ENCODE measurements around the gene SPTA1. TPM values are rescaled to one million over a fixed set of nuclear protein-coding genes. Genes with fewer than 3 reads are reported as not detected.

SPTA1 gene
- total RNA-seq, 1 donor from 2014 or later, result not detected

DNA sequence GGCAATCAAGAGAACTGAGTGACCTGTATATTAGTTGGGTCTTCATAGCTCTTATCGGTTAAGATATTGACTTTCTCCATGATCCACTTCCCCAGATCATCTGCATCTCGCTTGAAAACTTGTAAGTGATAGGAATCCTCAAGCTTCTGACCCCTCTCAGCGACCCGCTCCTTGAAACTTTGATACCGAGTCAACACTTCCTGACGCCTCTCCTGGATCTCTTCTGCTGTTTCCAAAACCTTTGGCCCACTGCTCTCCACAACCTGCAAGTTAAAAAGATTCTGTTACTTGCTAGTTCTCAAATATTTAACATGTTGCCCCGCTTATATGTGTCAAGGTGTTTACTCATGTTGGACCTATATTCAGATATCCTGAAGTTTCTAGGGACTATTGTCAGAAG lies 1.4 kb downstream of the SPTA1 start:
- no peak for DNase-seq (ENCODE audit: low spot score)

DNA sequence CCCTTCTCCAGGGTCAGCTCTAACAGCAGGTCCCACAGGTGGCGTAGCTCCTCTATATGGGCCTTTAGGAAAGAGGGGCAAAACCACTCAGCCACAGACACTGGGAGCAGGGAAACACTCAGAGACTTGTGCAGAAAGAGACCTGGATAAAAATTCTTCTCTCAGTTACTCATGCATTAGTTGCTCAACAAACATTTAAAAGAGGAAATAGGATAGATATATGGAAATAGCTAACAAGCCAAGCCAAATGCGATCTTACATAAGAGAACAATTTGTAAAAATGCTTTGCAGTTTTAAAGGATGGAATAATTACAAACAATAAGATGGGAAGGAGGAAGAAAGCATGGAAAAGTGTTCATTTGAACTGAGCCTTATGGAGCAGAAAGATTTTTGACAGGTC lies 4.9 kb downstream of the SPTA1 start:
- no peak for DNase-seq (ENCODE audit: low spot score)

DNA sequence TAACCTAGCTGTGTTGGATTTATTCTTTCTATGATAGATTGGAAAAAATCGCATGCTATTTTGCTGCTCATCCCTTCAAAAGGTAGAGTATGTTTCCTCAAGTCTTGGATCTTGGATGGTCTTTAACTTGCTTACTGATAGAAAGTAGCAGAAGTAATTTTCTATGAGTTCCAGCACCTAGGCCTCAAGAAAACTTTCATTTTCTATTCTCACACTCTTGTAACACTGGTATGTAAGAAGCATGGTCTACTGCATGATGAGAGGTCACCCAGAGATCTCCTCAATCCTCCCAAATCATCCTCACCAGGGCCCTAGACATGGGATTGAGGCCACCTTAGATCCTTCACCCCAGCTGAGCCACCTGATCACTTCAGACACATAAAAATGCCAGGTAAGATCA lies 7.2 kb downstream of the SPTA1 start:
- no peak for DNase-seq (ENCODE audit: low spot score)

DNA sequence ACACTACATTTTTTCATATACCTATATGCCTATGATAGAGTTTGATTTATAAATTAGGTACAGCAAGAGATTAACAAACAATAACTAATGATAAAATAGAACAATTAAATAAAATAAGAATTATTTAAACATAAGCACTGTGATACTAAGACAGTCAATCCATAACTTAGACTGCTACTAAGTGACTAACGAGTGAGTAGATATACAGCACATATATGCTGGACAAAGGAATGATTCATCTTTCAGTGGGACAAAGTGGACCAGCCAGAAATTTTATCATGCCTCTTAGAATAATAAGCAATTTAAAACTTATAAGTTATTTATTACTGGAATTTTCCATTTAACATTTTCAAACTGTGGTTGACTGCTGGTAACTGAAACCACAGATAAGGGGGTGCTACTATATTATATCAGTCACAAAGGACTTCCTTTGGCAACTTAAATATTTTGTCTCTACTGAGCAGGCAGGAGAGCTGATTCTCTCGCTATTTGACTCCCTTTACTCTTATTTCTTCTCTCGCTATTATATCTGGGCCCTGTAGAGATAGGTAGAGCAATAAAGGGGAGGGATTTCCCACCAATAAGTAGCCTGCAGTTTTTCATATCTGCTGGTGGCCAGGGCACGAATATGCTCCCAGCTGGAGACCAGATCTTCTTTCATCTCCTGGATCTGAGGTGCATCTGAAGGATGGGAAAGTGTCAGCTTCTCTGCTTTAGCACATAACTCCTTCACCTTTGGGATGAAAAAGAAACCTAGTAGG lies 10.8 kb downstream of the SPTA1 start:
- DNase-seq (ENCODE audit: low spot score), result no peak

DNA sequence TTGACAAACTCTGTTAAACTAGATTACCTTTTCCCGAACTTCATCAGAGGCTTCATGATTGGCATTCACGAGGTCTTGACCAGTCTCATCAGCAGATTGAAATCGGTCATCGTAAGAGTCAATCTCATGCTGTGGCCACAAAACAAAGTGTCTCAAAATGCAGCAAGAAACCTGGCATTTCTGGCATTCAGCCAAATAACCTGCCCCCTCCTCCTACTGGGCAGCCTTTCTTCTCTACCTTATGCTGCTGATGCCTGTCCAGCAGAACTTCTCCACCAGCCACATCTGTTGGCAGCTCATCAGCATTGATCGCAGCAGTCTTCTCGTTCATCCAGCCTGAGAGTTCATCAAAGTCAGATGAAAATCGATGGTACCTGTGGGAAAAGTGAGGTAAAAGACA lies 12.2 kb downstream of the SPTA1 start:
- no peak for DNase-seq (ENCODE audit: low spot score)

DNA sequence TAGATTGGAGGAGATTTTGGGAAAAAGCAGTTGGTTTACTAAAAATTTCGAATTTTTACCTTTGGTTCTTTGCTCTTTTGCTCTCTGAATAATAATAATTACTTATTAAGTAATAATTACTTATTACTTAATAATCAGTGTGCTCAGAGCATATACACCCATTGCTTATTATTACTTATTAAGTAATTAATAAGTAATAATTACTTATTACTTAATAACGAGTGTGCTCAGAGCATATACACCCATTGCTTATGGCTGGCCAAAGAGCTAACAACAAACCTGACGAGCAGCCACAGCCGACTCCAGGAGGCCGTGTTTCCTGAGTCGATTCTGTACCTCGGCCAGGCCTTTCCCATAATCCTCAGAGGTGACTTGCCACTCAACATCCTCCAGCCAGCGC lies 20.5 kb downstream of the SPTA1 start:
- DNase-seq (ENCODE audit: low spot score), result no peak

DNA sequence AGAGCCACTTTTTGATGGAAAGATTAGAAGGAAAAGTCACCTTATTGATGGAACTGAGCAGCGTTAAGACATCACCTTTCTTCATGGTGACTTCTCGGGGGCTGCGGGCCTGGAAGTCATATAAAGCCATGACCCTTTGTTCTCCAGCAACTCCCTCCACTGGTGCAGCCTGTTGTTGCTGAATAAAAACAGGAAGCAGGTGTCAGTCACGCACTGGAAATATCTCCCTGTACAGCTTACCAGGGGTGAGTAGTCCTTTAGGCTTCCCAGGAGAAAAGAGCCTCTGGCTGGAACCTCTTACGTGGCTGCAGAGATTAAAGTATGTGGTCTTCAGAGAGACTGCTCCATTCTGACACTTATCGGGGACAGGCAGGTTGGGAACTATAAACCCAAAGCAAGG lies 31.9 kb downstream of the SPTA1 start:
- DNase-seq (ENCODE audit: low spot score), result no peak

DNA sequence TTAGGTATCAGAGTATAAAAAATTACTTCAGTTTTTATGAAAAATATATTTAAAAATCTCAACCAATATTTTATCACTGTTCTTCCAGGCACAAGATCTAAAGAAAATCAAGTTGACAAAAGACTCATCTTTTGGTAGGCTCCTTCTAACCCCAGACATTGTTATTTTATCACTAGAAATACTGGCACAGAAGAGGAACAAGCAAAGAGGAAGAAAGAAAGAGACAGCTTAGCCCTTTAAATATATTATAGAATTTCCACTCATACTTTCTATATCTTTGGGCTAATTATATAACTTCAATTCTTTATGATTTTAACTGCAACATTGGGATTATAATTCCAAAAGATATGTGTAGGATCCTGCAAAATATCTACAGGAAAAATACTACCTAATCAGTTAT lies 32.4 kb downstream of the SPTA1 start:
- DNase-seq (ENCODE audit: low spot score), result no peak

DNA sequence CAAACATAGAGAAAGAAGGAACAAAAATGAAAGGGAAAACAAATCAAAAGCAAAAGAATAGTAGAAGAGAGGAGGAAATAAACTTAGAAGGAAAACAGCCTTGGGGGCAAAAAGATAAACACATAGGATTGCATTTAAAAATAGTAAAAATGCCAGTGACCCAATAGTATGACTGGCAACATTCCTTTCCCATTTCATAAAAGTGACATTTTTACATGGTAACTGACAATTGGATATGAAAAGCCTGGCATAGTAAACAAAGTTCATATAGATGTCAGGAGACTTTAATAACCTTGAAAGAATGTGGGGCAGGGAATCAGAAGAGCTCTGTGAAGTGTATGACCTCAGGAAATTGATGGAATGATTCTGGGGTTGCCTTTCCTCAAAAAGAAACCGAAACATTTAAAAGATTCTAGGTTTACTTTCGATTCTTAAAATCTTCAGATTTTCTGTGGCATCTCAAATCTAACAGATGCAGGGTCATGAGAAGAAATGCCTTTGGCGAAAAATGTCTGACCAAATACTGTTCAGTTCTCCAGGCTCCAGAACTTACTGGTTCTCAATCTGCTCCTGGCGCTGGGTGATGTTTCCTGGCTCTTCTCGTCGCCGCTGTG lies 33.7 kb downstream of the SPTA1 start:
- DNase-seq (ENCODE audit: low spot score), result no peak

DNA sequence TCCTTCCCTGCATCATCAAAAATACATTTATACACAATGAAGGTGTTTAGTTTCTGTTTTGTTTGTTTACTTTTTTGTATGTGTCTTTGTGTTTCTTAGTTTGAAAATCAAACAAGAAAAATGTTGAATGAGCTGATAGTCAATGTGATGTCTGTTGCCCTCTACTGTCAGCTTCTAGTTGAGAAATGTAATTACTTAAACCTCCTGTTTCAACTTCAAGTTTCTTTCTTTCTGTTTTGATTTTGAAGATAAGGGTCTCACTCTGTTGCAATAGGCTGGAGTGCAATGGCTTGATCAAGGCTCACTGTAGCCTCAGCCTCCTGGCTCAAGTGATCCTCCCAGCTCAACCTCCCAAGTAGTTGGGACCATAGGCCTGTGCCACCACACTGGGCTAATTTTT lies 37.5 kb downstream of the SPTA1 start:
- DNase-seq (ENCODE audit: low spot score), result no peak

DNA sequence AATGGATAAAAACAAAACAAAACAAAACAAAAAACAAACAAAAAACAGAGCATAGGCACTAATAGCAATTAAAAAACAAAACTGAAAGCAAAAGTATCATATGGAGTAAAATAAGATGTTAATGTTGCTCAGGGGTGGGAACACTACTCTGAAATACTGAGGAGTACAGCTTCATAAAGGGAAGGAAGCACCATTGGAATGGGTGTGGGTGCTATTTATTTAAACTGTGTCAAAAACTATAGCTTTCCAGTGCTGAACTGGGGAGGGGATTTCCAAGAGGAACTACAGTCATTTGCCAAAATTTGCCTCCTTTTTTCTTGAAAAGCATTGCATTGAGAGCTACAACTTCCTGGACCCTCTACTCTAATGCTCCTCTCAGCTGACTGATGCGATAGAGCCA lies 40.0 kb downstream of the SPTA1 start:
- no peak for DNase-seq (ENCODE audit: low spot score)

DNA sequence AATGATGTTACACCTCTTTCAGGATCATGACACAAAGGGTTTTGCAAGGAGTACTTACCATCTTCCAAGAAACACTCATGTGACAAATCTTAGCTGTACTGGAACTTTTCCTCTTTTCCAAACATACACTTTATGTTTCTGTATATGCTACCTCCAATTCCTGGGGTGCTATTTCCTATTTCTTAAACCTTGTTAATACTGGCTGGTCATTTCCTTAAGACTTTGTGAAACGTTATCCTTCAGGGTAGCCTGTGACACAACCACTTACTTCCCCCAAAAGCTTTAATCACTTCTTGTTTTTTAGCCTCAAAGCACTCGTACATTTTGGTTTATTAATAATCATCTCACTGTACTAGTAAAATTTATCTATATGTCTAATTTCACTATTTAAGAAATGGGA lies 42.1 kb downstream of the SPTA1 start:
- no peak for DNase-seq (ENCODE audit: low spot score)

DNA sequence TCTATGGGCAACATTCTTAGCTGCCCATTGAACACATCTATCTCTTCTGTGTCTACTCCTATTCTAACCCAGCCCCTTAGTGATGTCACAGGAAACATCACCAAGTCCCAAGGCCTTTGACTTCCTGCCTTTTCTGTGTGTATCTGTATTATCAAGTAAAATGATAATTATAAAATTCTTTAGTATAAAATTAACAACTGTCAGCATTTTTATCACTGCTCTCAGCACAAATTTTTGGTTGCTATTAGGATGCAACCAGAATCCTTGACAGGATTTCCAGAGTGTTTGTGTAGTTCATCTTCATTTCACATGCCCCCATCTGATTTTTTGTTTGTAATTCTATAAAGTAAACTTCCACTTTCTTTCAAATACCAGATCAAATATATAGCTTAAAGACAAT lies 47.6 kb downstream of the SPTA1 start:
- no peak for DNase-seq (ENCODE audit: low spot score)

DNA sequence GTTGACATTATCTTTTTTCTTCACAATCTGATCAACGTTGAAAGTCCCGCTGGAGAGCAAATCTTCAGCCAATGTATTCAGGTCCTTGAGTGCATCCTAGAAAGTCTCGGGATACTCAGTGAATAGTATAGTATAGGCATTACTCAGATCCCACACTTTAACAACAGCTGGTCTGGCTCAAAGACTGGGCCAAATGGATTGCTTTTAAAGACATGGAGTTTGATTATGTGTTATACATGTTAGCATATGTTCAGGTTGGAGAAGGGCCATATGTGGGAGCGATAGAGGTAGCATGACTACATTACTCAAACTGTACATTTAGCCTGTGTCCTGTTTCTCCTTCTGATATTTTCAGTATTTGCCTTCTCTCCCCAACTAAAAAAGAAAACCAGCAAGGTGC lies 48.4 kb downstream of the SPTA1 start:
- DNase-seq (ENCODE audit: low spot score), result no peak

DNA sequence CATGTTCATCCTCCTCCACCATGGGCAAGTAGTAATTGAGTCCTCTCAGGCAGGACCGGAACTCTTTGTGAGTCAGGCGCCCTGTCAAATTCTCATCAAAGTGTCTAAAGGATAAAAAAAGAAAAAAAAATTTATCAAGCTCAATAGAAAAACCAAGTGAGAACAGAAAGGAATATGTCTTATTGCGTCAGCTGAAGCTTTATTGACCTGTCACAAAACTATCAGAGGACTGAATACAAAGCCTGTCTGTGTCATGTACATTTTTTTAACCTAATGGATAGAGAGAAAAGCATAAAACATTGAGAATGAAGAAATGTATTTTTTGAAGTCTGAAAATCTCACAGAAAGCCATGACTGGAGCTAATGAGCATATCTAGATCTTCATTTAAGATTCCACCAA lies 72.8 kb downstream of the SPTA1 start:
- no peak for DNase-seq (ENCODE audit: low spot score)

DNA sequence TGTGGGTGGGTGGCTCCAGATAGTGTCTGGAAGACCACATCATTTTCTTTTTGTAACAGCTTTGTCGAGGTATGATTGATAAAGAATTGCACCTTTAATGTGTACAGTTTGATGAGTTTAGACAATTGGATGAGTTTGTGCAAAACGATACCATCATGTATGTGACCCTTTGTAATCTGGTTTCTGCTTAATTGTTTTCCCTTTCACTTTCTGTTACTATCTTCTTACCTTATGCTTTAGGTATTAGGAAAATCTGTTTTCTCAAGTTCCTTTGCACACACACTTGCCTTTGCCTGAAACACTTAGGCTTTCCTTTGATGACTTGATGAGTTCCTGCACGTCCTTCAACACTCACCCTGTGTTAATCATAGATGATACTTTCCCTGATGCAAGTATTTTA lies 74.6 kb downstream of the SPTA1 start:
- DNase-seq (ENCODE audit: low spot score), result no peak

DNA sequence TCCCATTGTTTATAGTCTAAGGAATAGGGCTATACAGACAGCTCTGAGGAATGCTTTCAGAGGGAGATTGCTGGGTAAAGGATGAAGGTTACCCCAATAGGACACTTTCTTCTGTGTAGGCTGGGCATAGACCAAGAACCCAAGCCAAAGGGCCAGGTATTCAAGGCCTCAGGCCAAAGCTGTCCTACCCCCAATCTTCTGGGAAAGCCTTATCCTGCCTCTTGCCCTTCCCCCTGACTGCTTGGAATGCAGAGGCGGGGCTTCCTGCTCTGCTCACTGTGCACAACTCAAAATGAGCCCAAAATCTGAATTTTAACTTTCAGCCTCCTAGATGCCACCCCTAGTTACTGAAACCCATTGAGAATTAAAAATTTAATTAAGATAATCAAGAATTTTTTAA lies 79.2 kb downstream of the SPTA1 start:
- DNase-seq (ENCODE audit: low spot score), result no peak

DNA sequence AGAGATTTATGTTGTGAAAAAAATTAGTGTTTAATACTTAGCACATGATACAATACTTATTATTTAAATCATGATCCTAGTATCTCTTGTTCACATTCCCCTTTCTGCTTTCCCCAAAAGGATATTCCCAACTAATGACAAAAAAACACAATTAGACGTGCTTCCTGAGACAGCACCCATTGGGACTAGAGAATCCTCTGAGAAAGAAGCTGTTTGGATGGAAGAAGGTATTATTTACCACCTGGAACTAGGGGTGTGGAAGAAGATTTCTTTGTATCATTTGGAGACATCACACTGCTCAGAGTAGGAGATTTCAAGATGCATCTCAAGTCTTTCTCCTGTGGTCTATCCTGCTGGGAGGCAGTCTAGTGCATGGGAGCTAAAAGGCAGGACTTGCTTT lies 81.5 kb downstream of the SPTA1 start, which contains the start of gene OR10Z1:
Gene OR10Z1 (plus strand): TSS at position 301 of the 400 bp plus-strand sequence. CDS start 1,171 bp downstream, outside the sequence.
- DNase-seq (ENCODE audit: low spot score), result no peak

DNA sequence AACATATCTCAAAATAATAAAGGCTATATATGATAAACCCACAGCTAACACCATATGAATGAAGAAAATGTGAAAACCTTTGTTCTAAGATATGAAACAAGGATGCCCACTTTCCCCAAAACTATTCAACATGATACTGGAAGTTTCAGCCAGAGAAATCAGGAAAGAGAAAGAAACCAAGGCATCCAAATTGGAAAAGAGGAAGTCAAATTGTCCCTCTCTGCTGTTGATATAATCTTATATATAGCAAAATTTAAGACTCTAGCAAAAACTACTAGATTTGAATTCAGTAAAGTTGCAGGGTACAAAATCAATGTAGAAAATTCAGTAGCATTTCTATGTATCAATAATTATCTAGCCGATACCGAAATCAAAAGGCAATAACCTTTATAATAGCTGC lies 85.8 kb downstream of the SPTA1 start:
- no peak for DNase-seq (ENCODE audit: low spot score)

DNA sequence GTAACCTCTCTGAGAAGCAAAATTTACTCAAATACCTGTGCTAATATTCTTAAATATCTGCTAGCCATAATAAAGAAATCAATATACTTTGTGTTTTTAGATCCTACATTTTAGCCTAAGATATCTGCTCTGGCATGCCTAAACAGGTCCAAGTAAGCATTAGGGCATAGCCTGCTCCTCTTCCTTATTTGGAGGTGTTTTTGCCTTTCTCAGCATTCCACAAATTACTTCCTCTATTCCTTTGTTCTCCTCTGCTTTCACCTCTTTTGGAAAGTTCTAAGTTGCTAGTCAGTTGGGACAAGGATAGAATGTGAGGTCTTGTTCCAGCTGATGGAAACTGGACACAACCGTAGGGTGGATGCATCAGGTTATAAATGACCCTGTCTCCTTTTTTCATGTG lies 99.6 kb downstream of the SPTA1 start:
- no peak for DNase-seq (ENCODE audit: low spot score)

DNA sequence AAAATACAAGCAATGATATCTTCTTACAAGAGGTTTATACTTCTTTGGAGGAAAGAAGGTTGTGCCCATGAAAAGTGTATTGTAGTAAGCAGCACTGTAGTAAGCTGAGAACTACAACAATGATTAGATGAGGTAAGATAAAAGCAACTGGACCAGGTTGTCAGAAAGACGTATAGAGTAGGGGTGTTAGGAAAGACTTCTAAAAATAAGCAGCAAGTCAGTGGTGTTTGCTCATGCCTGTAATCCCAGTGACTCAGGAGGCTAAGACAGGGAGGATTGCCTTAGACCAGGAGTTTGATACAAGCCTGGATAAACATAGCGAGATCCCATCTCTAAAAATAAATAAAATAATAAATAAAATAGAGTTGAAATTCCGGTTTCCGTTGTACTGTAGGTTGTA lies 102.6 kb downstream of the SPTA1 start:
- DNase-seq (ENCODE audit: low spot score), result no peak

DNA sequence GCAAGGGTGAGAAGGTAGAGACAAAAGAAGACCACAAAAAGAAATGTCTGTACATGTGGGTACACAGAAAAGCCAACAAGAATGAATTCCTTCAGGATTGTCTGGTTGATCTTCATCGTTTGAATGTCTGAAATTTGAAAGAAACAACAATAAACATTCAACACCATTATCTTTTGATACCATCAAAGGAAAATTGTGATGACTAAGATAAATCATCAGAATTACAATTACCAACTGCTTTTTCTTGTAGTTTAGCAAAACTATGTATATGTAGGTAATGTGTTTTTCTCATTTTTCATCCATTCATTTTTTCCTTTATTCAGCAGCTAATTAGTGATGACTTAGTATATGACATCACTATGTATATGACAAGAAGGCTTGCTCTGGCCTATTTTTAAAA lies 106.8 kb downstream of the SPTA1 start, which contains the start of gene OR10X1:
Gene OR10X1 (minus strand): TSS at position 167 of the 400 bp plus-strand sequence. CDS start 0 bp downstream, at position 167.
- no peak for DNase-seq (ENCODE audit: low spot score)

DNA sequence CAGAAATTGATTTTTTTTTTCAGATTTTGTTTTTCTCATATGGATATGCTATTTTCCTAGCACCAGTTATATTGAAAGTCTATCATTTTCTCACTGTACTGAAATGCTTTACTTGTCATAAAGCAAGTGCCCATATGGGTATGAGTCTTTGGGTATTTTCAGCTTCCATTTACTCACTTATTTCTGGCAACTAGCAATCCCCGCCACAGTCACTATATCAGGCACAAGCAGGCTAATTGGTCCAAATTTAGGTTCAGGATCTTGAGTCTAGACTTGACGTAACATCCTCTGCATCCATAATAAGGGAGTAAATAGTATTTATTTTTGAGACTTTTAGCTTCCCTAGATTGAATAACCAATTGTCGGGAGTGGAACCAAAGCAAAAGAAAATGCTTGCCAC lies 109.0 kb downstream of the SPTA1 start:
- no peak for DNase-seq (ENCODE audit: low spot score)

DNA sequence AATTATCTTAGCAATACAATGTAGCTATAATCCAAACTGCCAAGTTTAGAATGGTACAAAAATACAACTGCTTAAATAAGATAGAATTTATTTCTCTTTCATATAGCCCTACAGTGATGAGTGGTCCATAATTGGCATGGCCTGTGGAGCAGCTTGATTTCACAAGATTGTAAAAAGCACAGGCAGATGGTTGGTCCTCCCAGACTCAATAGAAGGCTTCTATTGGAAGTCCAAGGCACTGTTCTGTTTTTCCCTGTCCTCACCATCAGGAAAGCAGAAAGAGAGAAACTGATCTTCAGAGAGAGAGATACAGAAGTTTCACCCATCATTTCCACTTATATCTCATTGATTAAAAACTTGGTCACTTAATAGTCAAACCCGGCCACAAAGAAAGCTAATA lies 114.3 kb downstream of the SPTA1 start:
- DNase-seq (ENCODE audit: low spot score), result no peak

Data from ureter (tissue), 1 donor.